HG02885 (cell line): ENCODE data around the gene INTS14.
A peak's percentile ranks its signal among the peaks of the same experiment; 100 is the strongest.

Experiments
- ATAC-seq: cut with Tn5 transposase; IDR thresholded peaks from one replicate; pipeline ENCODE4 v1.9.1; 2021; ENCODE audit warnings: mild to moderate bottlenecking; ENCODE audit not compliant: unreplicated experiment, poor library complexity

Gene INTS14

DNA sequence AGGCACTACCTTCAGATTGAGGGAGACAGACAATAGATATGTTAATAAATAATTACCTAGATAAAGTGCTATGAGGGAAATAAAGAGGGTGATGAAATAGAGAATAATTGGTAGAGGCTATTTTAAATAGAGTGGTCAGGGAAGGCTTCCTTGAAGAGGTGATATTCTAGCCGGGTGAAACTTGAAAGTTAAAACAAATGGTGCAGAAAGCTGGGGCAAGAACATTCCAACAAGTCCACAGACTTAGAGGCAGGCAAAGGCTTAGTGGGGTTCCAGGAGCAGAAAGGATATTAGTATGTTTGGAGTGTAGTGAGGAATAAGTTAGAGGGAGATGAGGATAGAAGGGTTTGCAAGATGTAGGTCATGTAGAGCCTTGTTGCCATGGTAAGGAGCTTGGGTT is 70.6 kb downstream of the INTS14 start:
- no peak for ATAC-seq

GRCh38 chr15:65535192-65535591 is 75.7 kb downstream of the INTS14 start:
- no peak for ATAC-seq

DNA sequence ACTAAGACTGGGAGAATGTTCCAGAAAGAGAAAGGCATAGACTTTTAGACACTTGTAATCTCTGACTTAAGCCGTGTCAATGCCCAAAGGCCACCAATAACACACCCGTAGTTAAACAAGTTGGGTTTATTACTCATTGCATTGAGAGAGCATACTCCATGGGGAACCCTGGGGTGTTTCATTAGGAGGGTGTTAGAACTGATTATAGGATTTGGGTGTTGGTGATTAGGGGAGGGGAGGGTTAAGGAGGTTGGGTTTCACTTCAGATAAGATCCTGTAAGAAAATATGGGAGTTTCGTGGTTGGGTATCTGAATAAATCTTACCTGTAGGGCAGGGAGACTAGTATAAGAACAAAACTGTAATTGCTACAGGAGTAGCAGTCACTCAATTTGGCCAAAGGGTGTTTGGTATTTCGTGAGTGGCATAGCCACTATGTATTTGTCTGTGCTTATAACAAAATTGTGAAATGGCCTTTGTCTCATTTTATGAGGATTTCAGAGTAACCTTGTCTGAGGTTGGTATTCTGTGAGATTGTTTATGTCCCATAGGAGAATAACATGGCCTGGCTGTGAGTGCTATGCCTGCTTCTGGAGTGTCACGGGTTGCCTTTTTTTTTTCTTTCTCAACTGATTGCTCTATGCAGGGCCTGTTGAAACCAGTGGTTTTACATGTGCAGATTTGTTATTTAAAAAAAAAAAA is 77.7 kb downstream of the INTS14 start:
- no peak for ATAC-seq

DNA sequence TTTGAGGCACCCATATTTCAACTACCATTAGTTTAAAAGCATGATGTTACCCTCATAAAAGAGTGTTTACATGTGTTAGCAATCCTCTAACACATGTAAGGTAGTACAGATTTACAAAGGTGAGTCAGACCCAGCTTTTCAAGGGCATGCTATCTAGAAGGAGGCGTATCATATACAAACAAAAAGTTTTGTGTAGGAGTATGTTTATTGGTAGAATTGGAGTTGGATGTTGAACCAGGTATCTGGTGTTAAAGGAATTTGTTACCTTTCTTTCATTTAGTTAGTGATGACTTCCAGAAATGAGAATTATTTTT is 78.2 kb downstream of the INTS14 start:
- ATAC-seq = no peak

- peak; percentile 76 for ATAC-seq
Observed at GRCh38 chr15:65530318-65531111, 80.4 kb downstream of the INTS14 start, which contains the start of gene HACD3. Gene HACD3, plus strand, starts transcription at chr15:65530463. Its CDS starts 169 bp downstream, at chr15:65530632.

- no peak for ATAC-seq
Observed at GRCh38 chr15:65529762-65530317, 81.1 kb downstream of the INTS14 start.
